ENCODE measurements around the gene ZNF423.

ZNF423 gene

GRCh38 chr16:49621241-49622083, 234.4 kb downstream of the ZNF423 start:
- FAIRE-seq (no peak), DNase-seq (ENCODE audit: insufficient read length, low spot score) (no peak)

GRCh38 chr16:49620869-49621240, 235.1 kb downstream of the ZNF423 start:
- no peak for TF ChIP-seq CTCF (IDR thresholded peaks at IDR 0.05; ENCODE audit: insufficient read depth, missing control alignments)
- DNase-seq (ENCODE audit: insufficient read length, low spot score), result no peak
- no peak for FAIRE-seq

More at GRCh38 chr16:49621241-49622083, 234.4 kb downstream of the ZNF423 start:
- TF ChIP-seq CTCF (IDR thresholded peaks at IDR 0.05; ENCODE audit: insufficient read depth, missing control alignments), result no peak

- no peak for DNase-seq (ENCODE audit: insufficient read length, low spot score)
- FAIRE-seq, result no peak
- TF ChIP-seq CTCF (IDR thresholded peaks at IDR 0.05; ENCODE audit: insufficient read depth, missing control alignments), result no peak
Observed at GRCh38 chr16:49620158-49620868, 235.6 kb downstream of the ZNF423 start.

GRCh38 chr16:49619811-49620157, 236.1 kb downstream of the ZNF423 start:
- no peak for FAIRE-seq
- DNase-seq (ENCODE audit: insufficient read length, low spot score), result no peak
- no peak for TF ChIP-seq CTCF (IDR thresholded peaks at IDR 0.05; ENCODE audit: insufficient read depth, missing control alignments)

GRCh38 chr16:49618955-49619354, 237.0 kb downstream of the ZNF423 start:
- FAIRE-seq, result no peak
- DNase-seq (ENCODE audit: insufficient read length, low spot score), result no peak
- no peak for TF ChIP-seq CTCF (IDR thresholded peaks at IDR 0.05; ENCODE audit: insufficient read depth, missing control alignments)

- DNase-seq (ENCODE audit: insufficient read length, low spot score) (no peak), FAIRE-seq (no peak)
- TF ChIP-seq CTCF (IDR thresholded peaks at IDR 0.05; ENCODE audit: insufficient read depth, missing control alignments), result no peak
Observed at GRCh38 chr16:49617710-49618330, 238.1 kb downstream of the ZNF423 start.
